ENCODE results near the gene CGNL1.

- TF ChIP-seq POLR2A (IDR thresholded peaks at IDR 0.05): no peak
- TF ChIP-seq, protein P1, sequence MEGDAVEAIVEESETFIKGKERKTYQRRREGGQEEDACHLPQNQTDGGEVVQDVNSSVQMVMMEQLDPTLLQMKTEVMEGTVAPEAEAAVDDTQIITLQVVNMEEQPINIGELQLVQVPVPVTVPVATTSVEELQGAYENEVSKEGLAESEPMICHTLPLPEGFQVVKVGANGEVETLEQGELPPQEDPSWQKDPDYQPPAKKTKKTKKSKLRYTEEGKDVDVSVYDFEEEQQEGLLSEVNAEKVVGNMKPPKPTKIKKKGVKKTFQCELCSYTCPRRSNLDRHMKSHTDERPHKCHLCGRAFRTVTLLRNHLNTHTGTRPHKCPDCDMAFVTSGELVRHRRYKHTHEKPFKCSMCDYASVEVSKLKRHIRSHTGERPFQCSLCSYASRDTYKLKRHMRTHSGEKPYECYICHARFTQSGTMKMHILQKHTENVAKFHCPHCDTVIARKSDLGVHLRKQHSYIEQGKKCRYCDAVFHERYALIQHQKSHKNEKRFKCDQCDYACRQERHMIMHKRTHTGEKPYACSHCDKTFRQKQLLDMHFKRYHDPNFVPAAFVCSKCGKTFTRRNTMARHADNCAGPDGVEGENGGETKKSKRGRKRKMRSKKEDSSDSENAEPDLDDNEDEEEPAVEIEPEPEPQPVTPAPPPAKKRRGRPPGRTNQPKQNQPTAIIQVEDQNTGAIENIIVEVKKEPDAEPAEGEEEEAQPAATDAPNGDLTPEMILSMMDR (IDR thresholded peaks at IDR 0.05): no peak
These were observed 140.2 kb downstream of the CGNL1 start for GRCh38 chr15:57516327-57517029.

All from lower leg skin (tissue), 3 donors.